Bronchial epithelial cell (primary cell): ENCODE results near the gene CMSS1. TPM values are rescaled to one million over a fixed set of nuclear protein-coding genes. Genes with fewer than 3 reads are reported as not detected.

Experiments used
- DNase-seq: peaks from one replicate; pipeline ENCODE4 v3.0.0-alpha.2; 2010; ENCODE audit warnings: low read depth
- FAIRE-seq: peaks from 2 replicates; lab custom pipeline; 2011; peaks lifted over from hg19 to GRCh38; lab: Jason Lieb, UNC
- H3K27me3 ChIP-seq: 2 replicates; pipeline ENCODE4 v1.5.1; 2011; ENCODE audit warnings: low read length; ENCODE audit not compliant: control insufficient read depth, insufficient read depth
- H3K36me3 ChIP-seq: 2 replicates; pipeline ENCODE4 v1.5.1; 2011; ENCODE audit warnings: low read length; ENCODE audit not compliant: control insufficient read depth, insufficient read depth
- H3K4me3 ChIP-seq: 2 replicates; pipeline ENCODE4 v1.5.1; 2011; ENCODE audit warnings: mild to moderate bottlenecking, low read depth, low read length, control low read depth
- CTCF ChIP-seq: IDR thresholded peaks from 2 replicates; pipeline ENCODE4 v1.5.1; 2011; ENCODE audit warnings: mild to moderate bottlenecking, moderate library complexity, low read length, control low read depth, inconsistent platforms; ENCODE audit not compliant: insufficient read depth, severe bottlenecking
- total RNA-seq: library from RNA; depleted of rRNA; stranded (reverse); fragments of >200 nt; gene quantifications from 2 replicates; pipeline ENCODE4 v1.2.1, GENCODE V29; 2014

Gene CMSS1
- total RNA-seq, 1 donor from 2014 or later, result 21.3 TPM

- DNase-seq (peak; percentile 49), FAIRE-seq (no peak)
- H3K27me3 ChIP-seq, result no peaks in the 10 kb centered on the region
Measured at GRCh38 chr3:100057716-100058575, 240.3 kb downstream of the CMSS1 start.

DNA sequence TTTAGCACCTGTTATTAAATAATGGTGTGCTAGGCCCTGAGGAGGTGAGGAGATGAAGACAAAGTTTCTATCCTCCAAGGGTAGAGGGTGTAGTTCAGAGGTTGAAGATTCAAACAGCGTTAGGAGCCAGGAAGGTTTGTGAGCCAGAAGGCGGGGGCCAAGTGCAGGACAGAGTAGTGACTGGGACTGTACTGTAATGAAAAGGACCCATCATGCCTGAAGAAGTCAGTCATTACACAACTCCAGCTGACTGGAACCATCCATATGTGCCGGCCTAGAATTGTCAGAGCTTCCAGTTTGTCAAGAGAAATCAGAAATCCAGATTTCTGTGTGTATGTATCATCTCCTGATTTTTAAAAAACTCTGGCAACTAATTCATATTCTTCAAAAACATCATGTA, 241.8 kb downstream of the CMSS1 start:
- Histone ChIP-seq H3K4me3 (no peak overlapping the region), H3K27me3 (no peaks in the 10 kb centered on the region), H3K36me3 (no peaks in the 10 kb centered on the region)
- FAIRE-seq, result no peak
- no peak for DNase-seq
- TF ChIP-seq CTCF, result no peak

More at GRCh38 chr3:100057716-100058575, 240.3 kb downstream of the CMSS1 start:
- H3K36me3 ChIP-seq, result no peaks in the 10 kb centered on the region
- TF ChIP-seq CTCF, result no peak
- no peak overlapping the region for H3K4me3 ChIP-seq

DNA sequence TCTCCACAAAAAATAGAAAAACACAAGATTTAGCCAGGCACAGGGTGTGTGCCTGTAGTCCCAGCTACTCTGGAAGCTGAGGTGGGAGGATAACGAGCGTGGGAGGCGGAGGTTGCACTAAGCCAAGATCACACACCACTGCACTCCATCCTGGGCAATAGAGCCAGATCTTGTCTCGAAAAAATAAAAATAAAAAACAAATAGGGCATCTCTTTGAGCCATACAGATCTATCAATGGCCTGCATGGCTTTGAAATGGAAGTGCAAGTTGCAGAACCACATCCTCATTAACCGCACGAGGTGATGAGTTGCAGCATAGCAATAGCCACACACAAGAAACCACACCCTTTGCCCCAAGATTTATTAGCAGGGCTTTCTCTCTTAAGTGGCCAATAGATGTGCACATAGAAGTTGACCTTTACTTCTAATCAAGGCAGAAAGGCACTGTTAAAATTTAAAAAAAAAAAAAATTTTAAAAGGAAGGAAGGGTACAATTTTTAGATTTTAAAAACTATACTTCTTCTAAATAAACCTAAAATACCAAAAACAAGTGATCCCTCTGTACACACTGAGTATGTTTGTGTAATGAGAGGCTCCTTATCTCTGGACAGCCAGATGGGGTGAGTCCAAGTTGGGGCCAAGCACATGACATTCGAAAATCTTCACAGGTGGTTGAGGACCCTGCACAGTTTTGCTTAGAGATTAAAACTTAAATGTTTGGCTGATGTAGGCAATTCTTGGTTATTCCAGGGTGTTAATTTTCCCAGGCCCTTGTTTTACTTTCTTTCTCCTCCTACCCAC, 243.2 kb downstream of the CMSS1 start:
- no peak for FAIRE-seq

DNA sequence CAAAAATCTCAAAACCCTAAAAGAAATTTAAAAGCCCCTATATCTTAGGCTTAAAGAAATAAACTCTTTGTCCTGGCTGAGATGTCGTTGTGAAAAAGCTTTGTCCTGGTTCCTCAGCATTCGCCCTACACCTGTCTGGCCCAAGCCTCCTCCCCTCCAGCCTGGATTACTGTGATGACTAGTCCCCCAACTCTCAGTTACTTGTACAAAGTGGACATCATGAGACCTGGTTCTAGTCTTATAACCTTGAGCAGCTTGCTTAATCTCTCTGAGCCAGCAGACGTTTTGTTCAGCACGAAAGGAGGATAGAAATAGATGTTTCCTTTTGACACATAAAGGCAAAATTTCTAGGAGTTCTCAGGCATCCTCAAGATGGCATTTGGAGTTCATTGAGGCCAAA, 245.0 kb downstream of the CMSS1 start:
- DNase-seq (no peak), FAIRE-seq (no peak)
- TF ChIP-seq CTCF, result no peak
- Histone ChIP-seq H3K27me3 (no peaks in the 10 kb centered on the region), H3K36me3 (no peaks in the 10 kb centered on the region), H3K4me3 (no peak overlapping the region)

More for the DNA sequence above, 243.2 kb downstream of the CMSS1 start:
- Histone ChIP-seq H3K36me3 (no peaks in the 10 kb centered on the region), H3K27me3 (no peaks in the 10 kb centered on the region), H3K4me3 (no peak overlapping the region)
- TF ChIP-seq CTCF, result no peak
- no peak for DNase-seq

DNA sequence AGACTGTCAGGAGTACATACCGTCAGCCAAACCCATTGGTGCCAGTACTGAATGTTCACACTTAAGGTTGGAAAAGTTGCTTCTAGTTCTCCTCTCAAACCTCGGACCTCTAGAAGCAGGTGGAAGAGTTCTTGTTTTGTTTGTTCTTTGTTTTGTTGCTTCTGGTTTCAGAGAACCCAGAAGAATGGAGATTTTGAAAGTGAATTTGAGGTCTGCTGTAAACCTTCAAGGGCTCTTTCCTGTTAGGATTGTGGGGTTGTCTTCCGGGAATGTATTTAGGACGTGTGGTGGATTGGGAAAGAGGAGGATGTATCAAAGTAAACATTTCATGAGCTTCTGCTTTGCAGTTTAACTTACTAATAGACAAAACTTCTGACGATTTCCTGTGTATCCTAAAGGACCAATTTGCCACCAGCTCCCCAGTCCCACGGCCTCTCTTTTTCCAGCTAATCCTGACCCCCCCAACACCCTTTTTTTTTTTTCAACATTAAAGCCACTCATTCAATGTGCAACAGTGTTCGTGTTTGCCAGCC, 246.3 kb downstream of the CMSS1 start:
- Histone ChIP-seq H3K27me3 (no peaks in the 10 kb centered on the region), H3K4me3 (no peak overlapping the region), H3K36me3 (no peaks in the 10 kb centered on the region)
- TF ChIP-seq CTCF, result no peak
- no peak for DNase-seq
- FAIRE-seq, result no peak
